ENCODE results near the gene ZIC2.

Gene ZIC2

DNA sequence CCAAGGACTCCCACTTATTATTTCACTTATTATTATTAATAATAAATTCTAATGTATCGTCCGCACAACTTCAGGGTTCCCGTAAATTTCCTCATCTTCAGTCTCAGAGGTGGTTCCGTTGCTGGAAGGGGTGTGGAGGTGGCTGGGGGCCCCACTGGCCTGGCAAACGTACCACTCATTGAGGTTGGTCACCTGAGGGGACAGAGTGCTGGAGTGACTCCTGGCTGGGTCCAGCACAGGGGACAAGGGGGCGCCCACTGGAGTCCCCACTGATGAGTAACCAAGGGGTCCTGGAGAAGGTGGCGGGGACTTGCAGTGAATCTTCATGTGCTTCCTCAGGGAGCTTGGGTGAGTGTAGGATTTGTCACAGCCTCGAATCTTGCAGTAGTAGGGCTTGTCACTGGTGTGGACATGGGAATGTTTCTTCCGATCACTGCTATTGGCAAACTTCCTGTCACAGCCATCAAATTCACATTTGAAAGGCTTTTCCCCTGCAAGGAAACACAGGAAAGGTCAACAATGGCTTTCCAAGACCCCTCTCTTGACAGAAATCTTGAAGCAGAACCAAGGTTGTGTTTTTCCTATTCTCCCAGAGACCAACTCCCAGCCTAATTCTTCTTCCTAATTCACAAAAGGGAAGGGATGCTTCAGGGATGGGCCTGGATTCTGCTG is 16.1 kb upstream of the ZIC2 start:
- TF ChIP-seq, protein P1, sequence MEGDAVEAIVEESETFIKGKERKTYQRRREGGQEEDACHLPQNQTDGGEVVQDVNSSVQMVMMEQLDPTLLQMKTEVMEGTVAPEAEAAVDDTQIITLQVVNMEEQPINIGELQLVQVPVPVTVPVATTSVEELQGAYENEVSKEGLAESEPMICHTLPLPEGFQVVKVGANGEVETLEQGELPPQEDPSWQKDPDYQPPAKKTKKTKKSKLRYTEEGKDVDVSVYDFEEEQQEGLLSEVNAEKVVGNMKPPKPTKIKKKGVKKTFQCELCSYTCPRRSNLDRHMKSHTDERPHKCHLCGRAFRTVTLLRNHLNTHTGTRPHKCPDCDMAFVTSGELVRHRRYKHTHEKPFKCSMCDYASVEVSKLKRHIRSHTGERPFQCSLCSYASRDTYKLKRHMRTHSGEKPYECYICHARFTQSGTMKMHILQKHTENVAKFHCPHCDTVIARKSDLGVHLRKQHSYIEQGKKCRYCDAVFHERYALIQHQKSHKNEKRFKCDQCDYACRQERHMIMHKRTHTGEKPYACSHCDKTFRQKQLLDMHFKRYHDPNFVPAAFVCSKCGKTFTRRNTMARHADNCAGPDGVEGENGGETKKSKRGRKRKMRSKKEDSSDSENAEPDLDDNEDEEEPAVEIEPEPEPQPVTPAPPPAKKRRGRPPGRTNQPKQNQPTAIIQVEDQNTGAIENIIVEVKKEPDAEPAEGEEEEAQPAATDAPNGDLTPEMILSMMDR (IDR thresholded peaks at IDR 0.05; ENCODE audit: control insufficient read depth, insufficient read depth, low read depth, low read length, missing control alignments) = no peak
- H3K4me3 ChIP-seq (ENCODE audit: control insufficient read depth, low read depth, low read length) = no peak overlapping the region
- no peak for DNase-seq (ENCODE audit: low read depth)

DNA sequence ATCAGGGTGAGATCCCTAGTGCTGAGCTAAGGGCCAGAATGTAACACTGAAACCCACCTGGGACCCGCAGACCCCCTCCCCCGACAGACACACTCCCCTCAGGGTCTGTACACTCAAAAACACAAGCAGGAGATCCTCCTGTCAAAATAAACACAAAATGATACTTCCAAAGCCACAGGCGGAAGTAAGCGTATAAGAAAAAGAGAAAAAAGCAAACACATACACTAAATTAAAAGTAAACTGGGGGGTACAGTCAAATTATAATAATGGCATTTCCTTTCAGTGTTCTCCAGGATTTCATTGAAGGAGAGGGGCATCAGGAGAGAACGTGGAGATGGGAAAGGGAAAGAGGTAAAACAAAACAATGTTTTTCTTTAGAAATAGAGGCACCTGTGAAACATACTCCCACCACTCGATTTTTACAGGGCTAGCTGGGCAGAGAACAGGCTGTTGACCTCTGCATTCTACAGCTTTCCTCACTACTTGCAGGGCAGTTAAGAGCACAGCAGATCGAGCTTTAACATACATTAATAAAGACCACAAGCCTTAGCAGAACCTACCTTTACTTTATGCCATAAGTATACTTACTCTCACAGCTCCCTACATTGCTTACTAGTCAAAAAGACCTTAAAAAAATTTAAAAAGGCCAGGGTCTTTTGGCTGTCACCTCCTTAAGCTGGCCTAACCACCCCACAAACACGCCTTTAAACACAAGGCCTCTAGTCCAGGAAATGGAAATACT is 15.3 kb upstream of the ZIC2 start:
- DNase-seq (ENCODE audit: low read depth) = no peak
- no peak overlapping the region for H3K4me3 ChIP-seq (ENCODE audit: control insufficient read depth, low read depth, low read length)
- TF ChIP-seq, protein P1 (IDR thresholded peaks at IDR 0.05; ENCODE audit: control insufficient read depth, insufficient read depth, low read depth, low read length, missing control alignments) = no peak

DNA sequence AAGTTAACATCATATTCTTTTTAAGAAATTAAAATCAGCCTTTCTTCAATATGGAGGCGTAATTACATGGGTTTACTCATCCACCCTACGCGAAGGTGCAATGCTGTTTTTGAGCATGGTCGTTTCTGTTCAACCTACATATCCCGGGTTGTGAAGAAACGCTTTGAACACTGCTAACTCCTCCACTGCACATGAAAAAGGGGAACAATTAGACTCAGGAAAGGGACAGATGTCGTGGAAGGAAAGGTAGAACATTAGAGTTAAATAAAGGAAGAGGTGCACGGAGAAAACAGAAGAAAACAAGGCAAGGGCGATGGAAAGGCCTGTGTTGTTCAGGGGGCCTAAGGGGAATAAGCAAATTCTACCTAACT is 14.1 kb upstream of the ZIC2 start:
- TF ChIP-seq, protein P1 (IDR thresholded peaks at IDR 0.05; ENCODE audit: control insufficient read depth, insufficient read depth, low read depth, low read length, missing control alignments) = no peak
- no peak for DNase-seq (ENCODE audit: low read depth)
- H3K4me3 ChIP-seq (ENCODE audit: control insufficient read depth, low read depth, low read length) = no peak overlapping the region

DNA sequence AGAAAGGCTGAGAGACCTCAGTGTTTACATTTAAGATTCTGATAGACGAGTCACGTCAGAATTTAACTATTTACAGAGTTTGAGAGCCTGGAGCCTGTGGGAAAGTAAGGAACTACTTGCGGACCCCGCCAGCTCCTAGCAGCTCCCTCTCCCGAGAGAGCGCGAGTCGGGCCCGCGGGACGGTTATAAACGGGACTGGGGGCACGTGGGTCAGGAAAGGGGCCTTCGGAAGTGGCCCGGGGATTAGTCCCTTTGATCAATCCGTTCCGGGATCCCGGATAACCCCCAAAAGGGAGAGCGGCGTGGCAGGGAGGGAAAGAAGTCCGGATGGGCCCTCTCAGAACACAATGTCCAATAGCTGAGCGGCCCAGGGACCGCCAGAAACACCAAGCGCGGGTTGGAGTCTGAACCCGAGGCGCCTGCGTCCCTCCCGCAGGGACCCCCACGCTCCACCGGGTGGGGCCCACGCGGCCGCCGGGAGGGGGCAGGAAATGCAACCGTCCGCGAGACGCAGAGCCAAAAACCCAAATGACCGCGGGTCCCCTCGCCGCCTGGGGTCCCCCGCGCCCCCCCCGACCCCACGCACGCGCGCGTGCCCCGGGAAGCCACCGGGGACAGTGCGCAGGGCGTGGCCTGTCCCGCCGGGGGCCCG is 13.6 kb upstream of the ZIC2 start:
- peak overlapping the region; percentile 6 for H3K4me3 ChIP-seq (ENCODE audit: control insufficient read depth, low read depth, low read length)
- no peak for DNase-seq (ENCODE audit: low read depth)
- TF ChIP-seq, protein P1 (IDR thresholded peaks at IDR 0.05; ENCODE audit: control insufficient read depth, insufficient read depth, low read depth, low read length, missing control alignments) = no peak

DNA sequence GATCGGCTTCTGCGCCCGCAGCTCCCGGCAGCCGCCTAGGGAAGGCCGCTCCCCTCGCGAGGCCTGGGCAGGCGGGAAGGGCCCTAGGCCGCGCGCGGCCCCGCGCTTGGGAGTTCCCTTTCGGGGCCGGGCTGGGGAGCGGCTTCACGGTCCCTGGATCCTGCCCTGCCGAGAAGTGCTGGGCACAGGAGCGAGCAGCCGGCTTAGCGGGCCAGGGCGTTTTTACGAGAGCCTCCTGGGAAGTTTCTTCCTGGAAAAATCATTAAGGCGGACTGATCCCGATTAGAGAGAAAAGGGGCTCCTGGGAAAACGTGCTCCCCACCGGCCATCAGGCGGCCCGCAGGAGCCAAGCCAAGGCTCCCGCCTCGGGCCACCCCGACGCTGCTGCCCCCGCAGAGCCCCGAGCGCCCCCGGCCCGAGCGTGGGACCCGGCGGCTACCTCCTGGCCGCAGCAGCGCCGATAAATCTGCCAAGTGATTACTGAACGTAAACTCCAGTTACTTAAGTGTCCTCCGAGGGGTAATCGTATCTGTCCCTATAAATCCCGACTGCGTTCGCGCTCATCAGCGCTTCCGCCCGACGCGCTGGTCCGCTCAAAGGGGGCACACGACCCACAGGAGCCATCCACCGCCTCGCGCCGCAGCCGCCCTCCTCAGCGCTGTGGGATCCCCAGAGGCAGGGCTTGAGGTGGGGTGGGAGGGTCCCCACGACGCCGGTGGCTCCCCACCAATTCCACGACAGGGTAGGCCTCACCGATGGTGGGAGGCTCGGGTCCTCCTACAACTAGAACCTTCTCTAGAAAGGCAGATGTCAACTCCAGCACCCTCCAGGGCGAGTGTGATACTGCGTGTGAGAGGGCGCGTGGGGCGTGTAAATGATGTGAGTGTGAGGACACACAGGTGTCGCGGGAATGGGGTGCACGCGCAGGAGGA is 12.8 kb upstream of the ZIC2 start:
- no peak for DNase-seq (ENCODE audit: low read depth)
- TF ChIP-seq, protein P1 (IDR thresholded peaks at IDR 0.05; ENCODE audit: control insufficient read depth, insufficient read depth, low read depth, low read length, missing control alignments) = no peak
- H3K4me3 ChIP-seq (ENCODE audit: control insufficient read depth, low read depth, low read length) = peak overlapping the region; percentile 28

DNA sequence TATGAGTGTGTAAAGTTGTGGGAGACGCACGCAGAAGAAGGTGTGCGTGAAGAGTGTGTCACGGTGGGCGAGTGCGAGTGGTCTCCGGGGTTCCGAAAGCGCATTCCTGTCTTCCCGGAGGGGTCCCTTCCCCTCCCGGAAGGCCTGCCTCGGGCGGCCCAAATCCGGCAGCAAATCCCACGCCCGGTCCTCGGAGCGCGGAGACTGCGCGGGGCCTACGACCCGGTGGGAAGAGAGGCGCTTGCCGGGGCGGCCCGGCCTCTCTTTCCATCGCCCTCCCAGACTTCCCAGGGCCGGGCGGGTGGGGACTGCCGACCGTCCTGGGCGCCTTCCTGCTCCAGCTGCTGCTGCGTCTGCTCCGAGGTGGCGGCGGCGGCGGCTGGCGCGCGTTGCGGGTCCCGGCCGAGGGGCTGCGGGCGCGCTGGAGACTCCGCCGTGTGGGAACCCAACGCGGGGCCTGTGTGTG is 12.1 kb upstream of the ZIC2 start:
- TF ChIP-seq, protein P1 (IDR thresholded peaks at IDR 0.05; ENCODE audit: control insufficient read depth, insufficient read depth, low read depth, low read length, missing control alignments) = no peak
- DNase-seq (ENCODE audit: low read depth) = no peak
- H3K4me3 ChIP-seq (ENCODE audit: control insufficient read depth, low read depth, low read length) = peak overlapping the region; percentile 8

Data from AG09309 (cell line).